Large intestine (tissue), 3 donors: ENCODE measurements around the gene ALPL. TPM values are rescaled to one million over a fixed set of nuclear protein-coding genes. Genes with fewer than 3 reads are reported as not detected.

Source experiments
- DNase-seq, 2 donors: peaks; one replicate each; pipeline versions ENCODE4 v3.0.0 to v3.0.0-alpha.2; 2013
- H3K27ac ChIP-seq: one replicate; pipeline ENCODE4 v1.5.1; 2013; ENCODE audit warnings: low read length
- H3K27me3 ChIP-seq: 2 replicates; pipeline ENCODE4 v1.6.1; 2013; ENCODE audit warnings: low read length; ENCODE audit not compliant: control insufficient read depth, insufficient read depth
- H3K36me3 ChIP-seq: 2 replicates; pipeline ENCODE4 v1.6.1; 2013; ENCODE audit warnings: low read length; ENCODE audit not compliant: control insufficient read depth, insufficient read depth
- H3K4me1 ChIP-seq: one replicate; pipeline ENCODE4 v1.6.1; 2013; ENCODE audit warnings: low read length; ENCODE audit not compliant: control insufficient read depth, insufficient read depth
- H3K4me3 ChIP-seq: one replicate; pipeline ENCODE4 v1.5.1; 2013; ENCODE audit warnings: low read length
- H3K9me3 ChIP-seq: one replicate; pipeline ENCODE4 v1.6.1; 2013; ENCODE audit warnings: mild to moderate bottlenecking, low read depth, low read length, moderate library complexity; ENCODE audit not compliant: control insufficient read depth
- WGBS: methylation state at CpG from one replicate; pipeline ENCODE4 v1.1.5; 2013; ENCODE audit warnings: low lambda C conversion rate; ENCODE audit not compliant: insufficient coverage; 5-methylcytosine and 5-hydroxymethylcytosine counted together
- polyA plus RNA-seq: library from polyadenylated mRNA; unstranded; fragments of 120-200 nt; gene quantifications from one replicate; pipeline ENCODE4 v1.2.1, GENCODE V29; 2013

Gene ALPL
- polyA plus RNA-seq, 1 donor = 1.5 TPM

GRCh38 chr1:21507511-21508270 lies 1.5 kb upstream of the ALPL start:
- Histone ChIP-seq H3K4me3 (no peak overlapping the region), H3K27ac (no peak overlapping the region), H3K4me1 (peaks cover 6% of the 10 kb centered on the region), H3K36me3 (no peaks in the 10 kb centered on the region), H3K9me3 (peaks cover 6% of the 10 kb centered on the region), H3K27me3 (peaks cover 54% of the 10 kb centered on the region)
- no peak for DNase-seq
- no CpG with 5 or more reads among the region's 1 CpG for WGBS

DNA sequence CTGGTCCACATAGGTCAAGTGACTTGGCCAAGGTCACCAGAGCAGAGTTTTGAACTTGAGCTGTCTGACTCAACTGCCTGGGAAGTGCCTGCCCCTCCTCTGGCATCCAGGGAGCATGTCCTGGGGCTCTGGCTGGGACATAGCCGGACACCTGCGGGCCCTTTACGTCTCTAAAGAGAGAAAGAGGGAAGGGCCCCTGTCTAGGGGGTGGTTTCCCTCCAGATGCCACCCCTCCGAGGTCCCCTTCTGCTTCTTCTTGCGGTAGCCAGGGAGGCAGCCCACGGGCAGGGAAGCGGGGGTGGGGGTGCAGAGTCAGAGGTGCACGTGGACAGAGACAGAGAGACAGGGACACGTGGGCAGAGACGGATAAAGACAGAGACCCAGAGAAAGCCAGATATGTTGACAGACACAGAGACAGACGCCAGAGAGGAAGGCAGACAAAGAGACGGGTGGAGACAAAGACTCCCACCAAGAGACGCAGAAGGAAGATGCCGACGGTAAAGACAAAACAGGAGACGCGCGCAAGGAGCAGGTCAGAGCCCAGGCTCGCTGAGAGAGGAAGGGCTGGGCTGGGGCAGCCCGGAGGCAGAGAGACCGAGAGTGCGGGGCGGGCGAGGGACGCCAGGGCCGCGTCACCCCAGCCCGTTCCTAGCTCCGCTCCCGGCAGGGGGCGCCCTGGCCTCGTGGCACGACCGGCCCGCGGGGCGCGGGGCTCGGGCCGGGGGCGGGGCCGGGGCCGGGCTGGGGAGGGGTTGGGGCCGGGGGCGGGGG lies 458 bp upstream of the ALPL start:
- H3K36me3 ChIP-seq = no peaks in the 10 kb centered on the region
- H3K27me3 ChIP-seq = peaks cover 59% of the 10 kb centered on the region
- no CpG with 5 or more reads among the region's 45 CpGs for WGBS
- H3K4me1 ChIP-seq = peaks cover 6% of the 10 kb centered on the region
- DNase-seq = peak; percentile 35 to 40
- no peak overlapping the region for H3K27ac ChIP-seq
- no peak overlapping the region for H3K4me3 ChIP-seq
- H3K9me3 ChIP-seq = peaks cover 6% of the 10 kb centered on the region

GRCh38 chr1:21510113-21510493 lies 880 bp downstream of the ALPL start:
- WGBS = no CpG with 5 or more reads among the region's 12 CpGs
- H3K4me3 ChIP-seq = no peak overlapping the region
- no peaks in the 10 kb centered on the region for H3K36me3 ChIP-seq
- peaks cover 65% of the 10 kb centered on the region for H3K27me3 ChIP-seq
- peaks cover 6% of the 10 kb centered on the region for H3K9me3 ChIP-seq
- H3K4me1 ChIP-seq = peaks cover 6% of the 10 kb centered on the region
- no peak for DNase-seq
- H3K27ac ChIP-seq = no peak overlapping the region

GRCh38 chr1:21510885-21511578 lies 1.8 kb downstream of the ALPL start:
- Histone ChIP-seq H3K36me3 (no peaks in the 10 kb centered on the region), H3K27ac (no peak overlapping the region), H3K9me3 (peaks cover 6% of the 10 kb centered on the region), H3K4me3 (no peak overlapping the region), H3K4me1 (peaks cover 6% of the 10 kb centered on the region), H3K27me3 (peaks cover 65% of the 10 kb centered on the region)
- WGBS = 76% methylated on average over 3 of the region's 9 CpGs
- DNase-seq = no peak

- WGBS = 100% methylated on average over 1 of the region's 11 CpGs
- no peak for DNase-seq
- Histone ChIP-seq H3K4me3 (no peak overlapping the region), H3K36me3 (no peaks in the 10 kb centered on the region), H3K4me1 (peaks cover 6% of the 10 kb centered on the region), H3K27me3 (peaks cover 61% of the 10 kb centered on the region), H3K9me3 (peaks cover 6% of the 10 kb centered on the region), H3K27ac (no peak overlapping the region)
Observed at GRCh38 chr1:21511579-21512522, 2.6 kb downstream of the ALPL start.

- WGBS = no CpG with 5 or more reads among the region's 5 CpGs
- Histone ChIP-seq H3K4me1 (peaks cover 6% of the 10 kb centered on the region), H3K4me3 (no peak overlapping the region), H3K36me3 (no peaks in the 10 kb centered on the region), H3K27me3 (peaks cover 46% of the 10 kb centered on the region), H3K27ac (no peak overlapping the region), H3K9me3 (peaks cover 6% of the 10 kb centered on the region)
- no peak for DNase-seq
Observed at GRCh38 chr1:21514245-21514644, 5.0 kb downstream of the ALPL start.

- Histone ChIP-seq H3K9me3 (no peaks in the 10 kb centered on the region), H3K27ac (no peak overlapping the region), H3K4me1 (no peaks in the 10 kb centered on the region), H3K27me3 (peaks cover 16% of the 10 kb centered on the region), H3K4me3 (no peak overlapping the region), H3K36me3 (no peaks in the 10 kb centered on the region)
- no CpG with 5 or more reads among the region's 3 CpGs for WGBS
- no peak for DNase-seq
Observed at GRCh38 chr1:21517161-21517589, 8.0 kb downstream of the ALPL start.

GRCh38 chr1:21517660-21518480 lies 8.6 kb downstream of the ALPL start:
- H3K4me3 ChIP-seq = no peak overlapping the region
- no peaks in the 10 kb centered on the region for H3K9me3 ChIP-seq
- WGBS = no CpG with 5 or more reads among the region's 13 CpGs
- H3K4me1 ChIP-seq = no peaks in the 10 kb centered on the region
- DNase-seq = no peak
- no peaks in the 10 kb centered on the region for H3K36me3 ChIP-seq
- H3K27me3 ChIP-seq = peaks cover 9% of the 10 kb centered on the region
- no peak overlapping the region for H3K27ac ChIP-seq

- no peaks in the 10 kb centered on the region for H3K9me3 ChIP-seq
- H3K27ac ChIP-seq = no peak overlapping the region
- WGBS = no CpG with 5 or more reads among the region's 16 CpGs
- no peaks in the 10 kb centered on the region for H3K36me3 ChIP-seq
- H3K4me3 ChIP-seq = no peak overlapping the region
- H3K27me3 ChIP-seq = peaks cover 4% of the 10 kb centered on the region
- DNase-seq = no peak
- H3K4me1 ChIP-seq = no peaks in the 10 kb centered on the region
Observed at GRCh38 chr1:21518774-21519455, 9.7 kb downstream of the ALPL start.
